ENCODE data around the gene XPC.

XPC gene

DNA sequence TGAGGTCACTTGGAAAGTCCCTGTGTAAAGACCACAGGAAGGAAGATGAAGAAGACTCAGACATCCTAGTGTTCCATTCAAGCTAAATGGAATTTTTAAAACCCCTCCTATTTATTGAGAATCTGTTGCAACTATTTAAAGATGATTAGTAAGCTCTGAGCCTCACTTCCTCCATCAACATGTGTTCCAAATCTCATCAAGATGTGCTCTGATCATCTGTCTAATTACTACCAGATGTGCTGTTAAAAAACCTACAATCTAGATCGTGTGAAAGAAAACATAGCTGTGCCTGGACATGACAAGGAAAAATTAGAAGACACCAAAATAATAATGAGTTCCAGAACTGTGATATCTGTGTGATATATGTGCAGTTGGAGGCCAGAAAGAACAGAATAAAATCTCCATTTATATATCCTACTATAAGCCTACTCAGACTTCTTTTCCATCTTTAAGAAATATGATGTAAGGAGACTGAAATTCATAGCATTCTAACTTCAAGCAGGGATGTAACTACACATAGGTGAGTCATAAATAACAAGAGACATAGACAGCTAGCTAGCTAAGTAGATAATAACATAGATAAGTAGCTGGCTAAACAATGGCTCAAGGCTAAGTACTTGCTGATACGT lies 7.8 kb downstream of the XPC start:
- TF ChIP-seq, protein P1, sequence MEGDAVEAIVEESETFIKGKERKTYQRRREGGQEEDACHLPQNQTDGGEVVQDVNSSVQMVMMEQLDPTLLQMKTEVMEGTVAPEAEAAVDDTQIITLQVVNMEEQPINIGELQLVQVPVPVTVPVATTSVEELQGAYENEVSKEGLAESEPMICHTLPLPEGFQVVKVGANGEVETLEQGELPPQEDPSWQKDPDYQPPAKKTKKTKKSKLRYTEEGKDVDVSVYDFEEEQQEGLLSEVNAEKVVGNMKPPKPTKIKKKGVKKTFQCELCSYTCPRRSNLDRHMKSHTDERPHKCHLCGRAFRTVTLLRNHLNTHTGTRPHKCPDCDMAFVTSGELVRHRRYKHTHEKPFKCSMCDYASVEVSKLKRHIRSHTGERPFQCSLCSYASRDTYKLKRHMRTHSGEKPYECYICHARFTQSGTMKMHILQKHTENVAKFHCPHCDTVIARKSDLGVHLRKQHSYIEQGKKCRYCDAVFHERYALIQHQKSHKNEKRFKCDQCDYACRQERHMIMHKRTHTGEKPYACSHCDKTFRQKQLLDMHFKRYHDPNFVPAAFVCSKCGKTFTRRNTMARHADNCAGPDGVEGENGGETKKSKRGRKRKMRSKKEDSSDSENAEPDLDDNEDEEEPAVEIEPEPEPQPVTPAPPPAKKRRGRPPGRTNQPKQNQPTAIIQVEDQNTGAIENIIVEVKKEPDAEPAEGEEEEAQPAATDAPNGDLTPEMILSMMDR (conservative IDR thresholded peaks at IDR 0.05; ENCODE audit: low read depth, low read length) = no peak
- no peak overlapping the region for H3K4me3 ChIP-seq (ENCODE audit: low read length)
- no peak for DNase-seq (ENCODE audit: low read depth)

DNA sequence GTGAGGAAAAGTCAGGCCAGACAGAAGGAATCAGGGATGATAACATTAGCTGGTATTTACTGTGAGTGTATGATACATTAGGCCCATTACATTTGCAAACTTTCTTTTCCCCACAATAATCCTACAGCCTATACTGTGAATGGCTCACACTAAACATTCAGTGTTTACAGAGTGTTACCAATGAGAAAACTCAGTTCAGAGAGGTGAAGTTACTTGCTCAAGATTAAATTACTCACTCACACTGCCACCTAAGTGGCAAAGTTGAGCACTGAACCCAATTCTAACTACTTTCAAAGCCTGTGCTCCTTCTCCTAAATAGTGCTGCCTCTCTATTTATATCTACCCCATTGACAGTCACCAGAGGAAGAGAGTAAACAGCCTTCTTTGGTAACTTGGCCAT lies 8.5 kb downstream of the XPC start:
- no peak overlapping the region for H3K4me3 ChIP-seq (ENCODE audit: low read length)
- no peak for DNase-seq (ENCODE audit: low read depth)
- TF ChIP-seq, protein P1 (conservative IDR thresholded peaks at IDR 0.05; ENCODE audit: low read depth, low read length) = no peak

DNA sequence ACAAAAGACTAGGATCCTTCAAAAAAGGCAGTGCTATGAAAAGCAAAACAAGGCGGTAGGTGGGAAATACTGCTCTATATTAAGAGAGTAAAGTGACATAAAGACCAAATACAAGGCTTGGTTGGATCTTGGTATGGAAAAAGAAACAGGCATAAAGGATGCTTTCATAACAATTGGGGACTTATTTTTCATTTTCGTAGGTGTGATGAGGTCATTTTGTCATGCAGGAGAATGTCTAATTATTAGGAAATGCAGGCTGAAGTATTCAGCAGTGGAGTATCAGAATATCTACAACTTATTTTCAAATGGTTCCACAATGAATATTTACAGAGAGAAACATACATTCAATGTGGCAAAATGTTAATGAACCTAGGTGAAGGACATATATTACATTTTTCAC lies 9.0 kb downstream of the XPC start:
- TF ChIP-seq, protein P1 (conservative IDR thresholded peaks at IDR 0.05; ENCODE audit: low read depth, low read length) = no peak
- no peak overlapping the region for H3K4me3 ChIP-seq (ENCODE audit: low read length)
- no peak for DNase-seq (ENCODE audit: low read depth)

DNA sequence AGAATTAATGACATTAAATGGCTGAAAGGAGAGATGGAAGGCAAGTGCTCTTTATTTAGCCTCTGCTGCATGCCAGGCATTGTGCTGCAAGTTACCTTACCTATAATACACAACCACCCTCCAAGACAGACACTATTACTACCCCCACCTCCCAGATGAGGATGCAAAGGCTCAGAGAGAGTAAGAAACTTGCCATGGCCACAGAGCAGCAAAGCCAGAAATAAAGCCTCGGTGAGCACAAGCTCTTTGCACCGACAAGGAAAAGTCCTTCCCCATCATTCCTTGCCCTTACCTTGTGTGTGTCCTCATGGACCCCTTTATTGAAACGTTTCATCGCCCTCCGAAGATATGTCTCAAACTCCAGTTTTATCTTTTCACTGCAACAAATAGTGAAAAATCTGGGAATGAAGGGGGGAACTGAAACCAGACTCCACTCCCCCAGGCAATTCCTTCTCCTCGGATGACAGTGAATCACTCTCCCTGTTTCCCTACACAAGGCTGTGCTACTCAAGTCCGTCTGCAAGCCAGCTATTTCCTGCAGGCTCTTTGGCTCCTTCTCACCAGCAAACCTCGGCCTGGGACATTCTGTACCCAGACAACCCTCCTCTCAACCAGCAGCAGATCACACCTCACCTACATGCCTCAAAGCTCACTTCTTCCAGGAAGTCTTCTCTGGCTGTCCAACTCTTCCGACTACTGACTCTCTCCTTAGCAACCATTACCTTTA lies 11.4 kb downstream of the XPC start:
- no peak overlapping the region for H3K4me3 ChIP-seq (ENCODE audit: low read length)
- TF ChIP-seq, protein P1 (conservative IDR thresholded peaks at IDR 0.05; ENCODE audit: low read depth, low read length) = no peak
- no peak for DNase-seq (ENCODE audit: low read depth)

DNA sequence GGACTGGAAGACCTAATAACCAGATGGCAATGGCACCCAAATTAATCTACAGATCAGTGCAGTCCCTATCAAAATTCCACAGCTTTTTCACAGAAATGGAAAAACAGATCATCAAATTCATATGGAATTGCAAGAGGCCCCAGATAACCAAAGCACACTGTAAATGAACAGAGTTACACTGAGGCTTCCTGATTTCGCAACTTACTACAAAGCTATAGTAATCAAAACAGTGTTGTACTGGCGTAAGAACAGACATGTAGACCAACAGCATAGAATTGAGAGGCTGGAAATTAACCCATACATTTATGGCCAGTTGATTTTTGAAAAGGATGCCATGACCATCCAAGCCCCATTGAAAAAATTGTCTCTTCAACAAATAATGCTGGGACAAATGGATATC lies 16.2 kb downstream of the XPC start:
- no peak overlapping the region for H3K4me3 ChIP-seq (ENCODE audit: low read length)
- TF ChIP-seq, protein P1 (conservative IDR thresholded peaks at IDR 0.05; ENCODE audit: low read depth, low read length) = no peak
- no peak for DNase-seq (ENCODE audit: low read depth)

DNA sequence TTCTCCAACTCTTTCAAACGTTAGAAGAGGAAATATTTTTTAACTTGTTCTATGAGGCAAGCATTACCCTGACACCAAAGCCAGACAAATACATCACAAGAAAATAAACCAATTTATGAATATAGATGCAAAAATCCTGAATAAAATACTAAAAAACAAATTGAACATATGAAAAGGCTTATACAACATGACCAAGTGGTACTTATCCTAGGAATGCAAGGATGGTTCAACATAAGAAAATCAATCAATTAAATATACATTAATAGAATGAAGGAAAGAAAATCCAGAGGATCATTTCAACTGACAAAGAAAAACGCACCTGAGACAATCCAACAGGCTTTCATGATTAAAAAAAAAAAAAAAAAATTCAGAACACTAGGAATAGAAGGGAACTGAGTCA lies 17.1 kb downstream of the XPC start:
- no peak for DNase-seq (ENCODE audit: low read depth)
- TF ChIP-seq, protein P1 (conservative IDR thresholded peaks at IDR 0.05; ENCODE audit: low read depth, low read length) = no peak
- no peak overlapping the region for H3K4me3 ChIP-seq (ENCODE audit: low read length)

DNA sequence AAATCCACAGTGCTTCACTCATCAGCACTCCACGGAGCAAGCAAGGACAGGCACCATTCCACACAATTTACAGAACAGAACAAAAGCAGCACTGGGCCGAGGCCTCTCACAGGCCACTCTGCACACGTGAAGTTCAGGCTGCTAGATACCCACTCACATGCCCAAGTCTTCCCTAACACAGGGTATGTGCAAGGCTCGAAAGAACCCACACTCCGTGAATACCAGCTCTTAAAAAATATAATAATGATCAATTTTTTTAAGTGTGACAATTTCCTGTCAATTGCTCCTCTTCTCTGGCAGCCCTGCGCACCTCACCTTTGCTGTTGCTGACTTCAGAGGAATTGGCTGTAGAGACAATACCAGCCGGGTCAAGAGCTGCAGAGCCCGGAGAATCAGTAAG lies 19.0 kb downstream of the XPC start:
- H3K4me3 ChIP-seq (ENCODE audit: low read length) = no peak overlapping the region
- DNase-seq (ENCODE audit: low read depth) = no peak
- TF ChIP-seq, protein P1 (conservative IDR thresholded peaks at IDR 0.05; ENCODE audit: low read depth, low read length) = no peak

Measured in retinal pigment epithelial cell (primary cell).